Muscle of back (tissue), 11 donors: ENCODE results near the gene SMIM22. TPM values are rescaled to one million over a fixed set of nuclear protein-coding genes. Genes with fewer than 3 reads are reported as not detected.
"Not testable (repeated sequence)": the region's sequence is repeated elsewhere in the genome, so short reads cannot be mapped to it uniquely, and the experiment has no call there.

Experiments used
- DNase-seq, 3 donors: peaks; one replicate each; pipeline versions ENCODE4 v3.0.0 to v3.0.0-alpha.2; 2013
- polyA plus RNA-seq, 10 donors: library from polyadenylated mRNA; unstranded; fragments of 120-200 nt; gene quantifications; one replicate each; pipeline ENCODE4 v1.2.1, GENCODE V29; 2013; ENCODE audit not compliant: insufficient read length in 10 of 10

Gene SMIM22
- polyA plus RNA-seq, 10 donors: 0.37 to 0.52 (median 0.46) TPM; not detected in 7

DNA sequence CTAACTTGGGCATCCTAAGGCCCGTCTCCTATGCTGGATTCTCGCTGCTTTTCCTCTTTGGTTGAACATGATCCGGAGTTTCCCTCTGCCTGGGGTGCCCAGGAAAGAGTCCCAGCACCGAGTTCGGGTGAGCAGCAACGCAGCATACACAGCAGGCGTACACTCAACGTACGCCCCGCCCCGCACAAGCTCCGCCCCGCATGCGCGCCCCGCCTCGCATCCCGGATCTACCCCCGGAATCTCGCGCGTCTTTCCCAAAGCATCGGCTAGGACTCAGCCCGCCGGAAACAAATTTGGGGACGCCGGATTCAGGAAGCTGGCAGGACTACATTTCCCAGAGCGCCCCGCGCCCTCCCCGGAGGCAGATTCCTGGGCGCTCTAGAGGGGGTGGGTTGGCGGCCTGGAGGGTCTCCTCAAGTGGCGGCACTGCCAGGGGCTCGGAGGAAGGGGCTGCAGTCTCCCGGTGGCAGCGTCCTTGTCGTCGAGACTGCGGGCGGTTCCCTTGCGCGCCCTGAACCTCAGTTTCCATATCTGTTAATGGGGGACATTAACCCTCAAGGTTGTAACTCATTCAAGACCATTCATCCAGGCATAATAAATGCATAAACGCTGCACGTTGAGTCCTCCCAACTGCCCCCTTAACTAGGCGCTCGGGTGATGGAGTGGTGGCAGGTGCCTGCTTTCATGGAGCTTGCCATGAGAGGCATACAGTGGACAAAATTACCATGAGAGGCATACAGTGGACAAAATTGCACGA is 26.4 kb upstream of the SMIM22 start:
- DNase-seq: peak; percentile 96 to 99 (median 97)

DNA sequence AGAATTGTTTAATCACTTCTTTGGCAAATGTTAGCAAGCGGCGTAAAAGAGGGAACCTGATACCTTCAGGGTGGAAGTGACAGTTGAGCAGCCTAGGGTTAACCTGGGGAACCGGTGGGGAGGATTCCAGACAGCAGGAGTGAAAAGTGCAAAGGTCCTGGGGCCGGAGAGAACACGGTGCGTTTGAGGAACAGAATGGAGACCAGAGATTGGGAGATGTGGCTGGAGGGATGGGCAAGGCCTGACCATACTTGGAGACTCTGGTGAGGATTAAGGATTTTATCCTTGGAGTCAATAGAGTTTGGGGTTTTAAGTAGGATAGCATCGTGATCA is 25.9 kb upstream of the SMIM22 start:
- no peak for DNase-seq

DNA sequence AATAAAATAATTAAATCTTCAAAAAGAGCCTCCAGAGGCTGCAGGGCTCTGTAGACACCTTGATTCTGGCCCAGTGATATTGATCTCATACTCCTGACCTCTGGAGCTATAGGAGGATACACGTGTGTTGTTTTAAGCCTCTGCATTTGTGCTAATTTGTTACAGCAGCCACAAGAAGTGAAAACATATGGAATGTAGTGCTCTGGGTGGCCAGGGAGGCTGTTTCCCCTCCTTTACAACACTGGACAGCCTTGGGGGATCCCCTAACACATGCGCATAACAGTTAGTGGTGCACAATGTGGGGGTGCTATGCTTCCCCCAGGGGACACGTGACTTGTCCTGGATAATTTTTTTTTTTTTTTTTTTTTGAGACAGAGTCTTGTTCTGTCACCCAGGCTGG is 23.5 kb upstream of the SMIM22 start:
- no peak for DNase-seq

DNA sequence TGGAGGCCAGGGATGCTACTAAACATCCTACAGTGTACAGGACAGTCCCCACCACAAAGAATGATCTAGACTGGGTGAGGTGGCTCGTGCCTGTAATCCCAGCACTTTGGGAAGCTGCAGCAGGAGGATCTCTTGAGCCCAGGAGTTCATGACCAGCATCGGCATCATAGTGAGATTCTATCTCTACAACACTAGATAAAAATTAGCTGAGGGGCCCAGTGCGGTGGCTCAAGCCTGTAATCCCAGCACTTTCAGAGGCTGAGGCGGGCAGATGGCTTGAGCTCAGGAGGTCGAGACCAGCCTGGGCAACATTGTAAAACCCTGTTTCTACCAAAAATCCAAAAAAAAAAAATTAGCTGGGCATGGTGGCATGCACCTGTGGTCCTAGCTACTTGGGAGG is 22.8 kb upstream of the SMIM22 start:
- no peak for DNase-seq

DNA sequence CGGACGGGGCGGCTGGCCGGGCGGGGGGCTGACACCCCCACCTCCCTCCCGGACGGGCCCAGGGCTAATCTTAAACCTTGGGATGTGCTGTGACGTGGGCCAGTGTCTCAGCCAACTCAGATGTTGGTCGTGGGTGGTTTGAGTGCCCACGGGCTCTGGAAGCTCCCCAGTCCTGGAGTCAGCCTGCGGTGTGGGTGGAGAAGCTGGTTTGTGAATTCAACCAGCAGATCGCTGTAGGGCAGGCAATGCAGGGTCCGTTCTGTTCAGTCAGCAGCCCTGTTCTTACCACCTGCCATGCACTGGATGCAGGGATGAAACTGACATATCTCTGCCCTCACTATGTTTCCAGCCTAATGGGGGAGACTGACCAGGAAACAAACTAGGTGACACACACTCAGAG is 20.2 kb upstream of the SMIM22 start:
- DNase-seq: no peak

DNA sequence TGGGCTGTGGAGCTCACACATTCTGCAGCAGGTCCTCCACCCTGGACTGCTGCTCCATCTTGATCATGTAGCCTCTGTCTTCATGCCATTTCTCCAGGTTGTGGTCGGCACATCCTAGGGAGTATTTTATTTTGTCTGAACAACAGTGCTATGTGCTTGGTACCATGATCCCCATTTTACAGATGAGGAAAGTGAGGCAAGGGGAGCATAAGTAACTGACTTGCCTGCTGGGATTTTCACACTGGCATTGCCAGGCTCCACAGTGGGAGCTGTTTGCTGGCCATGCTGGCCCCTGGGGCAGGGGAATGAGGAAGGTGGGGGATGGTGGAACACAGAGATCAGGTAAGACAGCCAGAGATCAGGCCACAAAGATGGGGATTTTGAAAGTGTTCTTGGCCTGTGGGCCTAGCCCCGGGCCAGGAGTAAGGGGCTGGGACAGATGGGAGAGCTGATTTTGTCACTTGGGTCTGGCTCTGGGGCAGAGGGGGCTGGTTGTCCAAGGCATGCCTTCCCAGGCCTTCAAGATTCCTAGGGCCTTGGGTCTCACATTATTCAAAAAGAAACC is 18.9 kb upstream of the SMIM22 start:
- no peak for DNase-seq

DNA sequence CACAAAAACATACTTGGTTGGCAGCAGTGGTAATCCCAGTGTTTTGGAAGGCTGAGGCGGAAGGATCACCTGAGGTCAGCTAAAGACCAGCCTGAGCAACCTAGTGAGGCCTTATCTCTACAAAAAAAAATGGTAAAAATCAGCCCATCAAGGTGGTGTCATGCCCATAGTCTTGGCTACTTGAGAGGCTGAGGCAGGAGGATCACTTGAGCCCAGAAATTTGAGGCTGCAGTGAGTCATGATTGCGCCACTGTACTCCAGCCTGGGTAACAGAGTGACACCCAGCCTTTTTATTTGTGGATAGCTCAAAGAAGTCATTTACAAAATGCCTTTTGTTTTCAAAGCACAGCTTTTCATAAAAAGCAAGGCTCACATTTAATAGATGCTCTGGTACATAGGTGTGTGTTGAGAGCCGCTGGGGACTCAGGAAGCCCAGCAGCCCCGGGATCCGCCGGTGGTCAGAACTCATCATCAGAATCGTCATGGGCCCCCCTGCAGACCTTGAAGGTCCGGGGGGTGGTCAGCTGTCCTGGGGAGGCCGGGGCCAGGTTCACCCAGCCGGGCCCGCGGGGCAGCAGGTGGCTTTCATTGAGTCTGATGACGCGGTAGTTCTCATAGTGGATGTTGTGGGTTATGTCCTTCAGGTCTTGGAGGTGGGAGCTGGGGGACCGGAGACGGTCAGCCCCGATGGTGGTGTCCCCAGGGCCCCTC is 17.7 kb upstream of the SMIM22 start:
- no peak for DNase-seq

DNA sequence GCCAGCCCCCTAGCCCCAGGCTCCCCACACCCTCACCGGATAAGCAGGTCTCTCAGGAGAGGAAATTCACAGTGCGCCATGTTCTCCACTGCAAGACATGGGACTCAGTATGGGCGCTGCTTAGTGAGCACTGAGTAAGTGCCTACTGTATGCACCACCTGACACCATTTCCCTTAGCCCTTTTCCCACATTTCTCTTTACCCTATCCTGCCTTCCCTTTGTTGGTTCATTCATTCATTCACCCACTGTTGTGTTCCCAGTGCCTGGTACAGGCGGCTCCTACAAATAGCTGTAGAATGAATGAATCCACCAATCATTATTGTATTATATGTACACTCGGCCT is 17.1 kb upstream of the SMIM22 start:
- DNase-seq: no peak

DNA sequence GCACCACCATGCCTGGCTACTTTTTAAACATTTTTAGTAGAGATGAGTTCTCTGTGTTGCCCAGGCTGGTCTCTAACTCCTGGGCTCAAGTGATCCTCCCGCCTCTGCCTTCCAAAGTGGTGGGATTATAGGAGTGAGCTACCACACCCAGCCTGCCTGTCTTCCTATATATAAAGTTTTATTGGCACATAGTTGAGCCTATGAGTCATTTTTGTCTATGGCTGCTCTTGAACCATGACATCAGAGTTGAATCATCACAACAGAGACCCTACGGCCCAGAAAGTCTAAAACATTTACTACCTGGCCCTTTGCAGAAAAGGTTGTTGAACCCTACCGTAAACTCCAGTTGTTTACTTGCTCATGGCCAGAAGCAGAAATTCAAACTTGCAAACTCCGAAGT is 14.9 kb upstream of the SMIM22 start:
- DNase-seq: no peak

DNA sequence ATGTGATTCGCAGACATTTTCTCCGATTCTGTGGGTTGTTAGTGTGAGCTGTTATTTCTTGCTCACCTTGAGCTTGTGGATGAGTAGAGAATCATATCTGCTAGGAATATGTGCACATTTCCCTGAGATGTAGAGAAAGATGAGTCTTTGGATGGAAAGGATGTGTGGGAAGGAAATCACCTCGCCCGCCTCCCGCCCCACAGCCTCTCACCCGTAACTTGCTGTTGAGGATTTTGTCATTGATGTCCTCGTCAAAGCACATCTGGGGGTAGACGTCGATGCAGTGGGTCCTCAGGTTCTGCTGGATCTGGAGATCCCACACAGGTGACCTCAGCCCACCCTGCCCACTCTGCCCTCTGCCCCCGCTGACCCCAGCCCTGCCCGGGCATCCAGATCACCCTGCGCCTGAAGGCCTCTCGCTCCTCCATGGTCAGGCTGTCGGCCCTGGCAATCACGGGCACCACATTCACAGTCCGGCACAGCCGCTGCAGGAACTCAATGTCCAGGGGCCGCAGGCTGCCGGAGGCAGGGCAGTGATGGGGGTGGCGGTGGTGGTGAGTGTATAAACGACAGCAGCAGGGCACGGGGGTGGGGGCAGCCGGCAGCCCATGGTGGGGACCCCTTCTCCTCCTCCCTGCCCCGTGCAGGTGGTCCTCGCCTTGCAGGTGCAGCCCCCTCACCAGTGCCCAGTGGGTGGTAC is 11.8 kb upstream of the SMIM22 start:
- no peak for DNase-seq

DNA sequence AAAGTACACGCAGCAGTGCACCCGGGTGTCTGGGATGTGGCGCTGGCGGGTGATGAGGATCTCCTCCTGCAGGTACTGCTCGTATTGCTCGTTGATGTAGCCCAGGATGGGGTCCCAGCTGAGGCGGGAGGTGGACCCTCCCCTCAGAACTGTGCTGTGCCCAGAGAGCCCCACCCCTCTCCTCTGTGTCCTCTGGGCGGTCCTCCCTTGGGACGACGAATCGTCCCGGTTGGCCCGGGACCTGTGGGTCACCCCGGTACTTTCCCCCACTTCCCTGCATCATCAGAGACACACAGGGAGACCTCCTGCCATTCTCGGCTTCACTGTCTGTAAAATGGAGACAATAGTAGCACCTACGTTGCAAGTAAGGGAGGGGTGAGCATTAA is 11.2 kb upstream of the SMIM22 start:
- no peak for DNase-seq

DNA sequence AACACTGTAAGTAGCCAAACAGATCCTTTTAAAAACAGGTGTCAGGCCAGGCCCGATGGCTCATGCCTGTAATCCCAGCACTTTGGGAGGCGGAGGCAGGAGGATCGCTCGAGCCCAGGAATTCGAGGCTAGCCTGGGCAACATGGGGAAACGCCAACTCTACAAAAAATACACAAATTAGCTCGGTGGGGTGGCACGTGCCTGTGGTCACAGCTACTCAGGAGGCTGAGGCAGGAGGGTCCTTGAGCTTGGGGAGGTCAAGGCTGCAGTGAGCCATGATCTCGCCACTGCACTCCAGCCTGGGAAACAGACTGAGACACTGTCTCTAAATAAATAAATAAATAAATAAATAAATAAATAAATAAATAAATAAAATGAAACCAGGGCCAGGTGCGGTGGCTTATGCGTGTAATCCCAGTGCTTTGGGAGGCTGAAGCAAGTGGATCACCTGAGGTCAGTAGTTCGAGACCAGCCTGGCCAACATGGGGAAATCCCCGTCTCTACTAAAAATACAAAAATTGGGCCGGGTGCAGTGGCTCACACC is 10.7 kb upstream of the SMIM22 start:
- DNase-seq: not testable (repeated sequence)

DNA sequence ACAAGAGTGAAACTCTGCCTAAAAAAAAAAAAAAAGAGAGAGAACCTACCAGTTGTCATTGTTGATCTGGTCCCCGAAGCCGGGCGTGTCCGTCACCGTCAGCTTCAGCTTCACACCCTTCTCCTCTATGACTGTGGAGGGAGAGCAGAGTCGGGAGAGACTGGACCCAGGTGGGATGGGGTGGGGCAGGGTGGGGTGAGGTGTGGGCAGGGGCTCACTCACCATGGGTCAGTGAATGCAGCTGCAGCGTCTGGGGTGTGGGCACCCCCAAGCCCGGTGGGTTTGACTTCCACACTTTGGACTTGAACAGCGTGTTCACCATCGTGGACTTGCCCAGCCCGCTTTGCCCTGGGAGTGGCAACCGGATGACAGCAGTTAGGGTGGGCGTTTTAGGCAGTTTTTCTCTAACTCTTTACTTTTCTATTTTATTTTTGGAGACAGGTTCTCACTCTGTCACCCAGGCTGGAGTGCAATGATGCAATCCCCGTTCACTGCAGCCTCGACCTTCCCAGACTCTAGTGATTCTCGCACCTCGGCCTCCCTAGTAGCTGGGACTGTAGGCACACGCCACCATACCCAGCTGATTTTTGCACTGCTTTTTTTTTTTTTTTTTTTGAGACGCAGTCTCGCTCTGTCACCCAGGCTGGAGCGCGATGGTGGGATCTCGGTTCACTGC is 9.3 kb upstream of the SMIM22 start:
- DNase-seq: no peak

DNA sequence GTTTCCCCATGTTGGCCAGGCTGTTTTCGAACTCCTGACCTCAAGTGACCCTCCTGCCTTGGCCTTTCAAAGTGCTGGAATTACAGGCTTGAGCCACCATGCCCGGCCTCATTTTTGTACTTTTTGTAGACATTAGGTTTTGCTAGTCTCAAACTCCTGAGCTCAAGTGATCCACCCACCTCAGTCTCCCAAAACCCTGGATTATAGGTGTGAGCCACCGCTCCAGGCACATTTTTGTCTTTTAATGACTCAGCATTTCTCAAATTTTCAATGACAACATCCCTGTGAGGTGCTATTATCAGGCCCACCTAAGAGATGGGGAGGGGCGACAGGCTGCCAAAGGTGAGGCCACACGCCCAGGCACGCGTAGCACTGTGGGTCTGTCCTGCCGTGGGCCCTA is 8.1 kb upstream of the SMIM22 start:
- DNase-seq: no peak

DNA sequence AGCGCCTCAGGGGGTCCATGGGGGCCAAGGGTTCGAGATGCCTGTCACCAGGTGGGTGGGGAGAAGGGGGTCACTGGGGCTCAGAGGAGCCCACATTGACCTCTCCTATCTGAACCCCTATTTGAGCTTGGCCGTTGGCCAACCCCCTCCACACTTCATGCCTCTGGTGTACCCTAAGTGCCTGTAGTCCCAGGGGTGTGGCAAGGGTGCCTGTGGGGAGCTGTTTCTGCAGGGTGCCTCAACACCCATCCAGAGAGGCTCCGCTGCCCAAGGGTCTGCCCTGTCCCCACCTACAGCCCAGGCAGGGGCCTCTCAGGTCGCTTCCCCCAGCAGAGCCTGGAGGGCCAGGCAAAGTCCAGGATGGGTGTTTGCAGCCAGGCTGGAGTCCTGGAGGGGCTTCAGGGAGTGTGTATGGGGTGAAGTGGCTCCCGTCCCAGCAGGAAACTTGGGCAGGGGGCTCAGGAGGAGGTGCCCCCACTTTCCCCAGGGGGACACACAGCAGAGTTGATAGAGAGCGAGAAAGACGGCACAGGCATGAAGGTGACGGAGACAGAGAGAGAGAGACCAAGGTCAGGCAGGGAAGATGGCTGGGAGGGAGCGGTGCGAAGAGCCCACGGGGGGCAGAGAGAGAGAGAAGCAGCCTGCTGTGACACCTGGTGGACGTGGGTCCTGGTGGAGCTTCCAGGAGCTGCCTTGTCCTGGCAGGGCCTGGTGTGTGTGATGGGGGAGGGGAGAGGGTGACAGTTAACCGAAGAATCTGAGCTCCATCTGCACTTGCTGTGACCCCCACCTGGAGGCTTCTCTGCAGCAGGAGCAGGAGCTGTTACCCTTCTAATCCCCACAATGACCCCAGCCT is 7.3 kb upstream of the SMIM22 start, which contains the start of gene SEPTIN12:
Gene SEPTIN12, minus strand, starts transcription at position 719 of the 856 bp plus-strand sequence. Its CDS starts 700 bp downstream, at position 19.
- DNase-seq: no peak

DNA sequence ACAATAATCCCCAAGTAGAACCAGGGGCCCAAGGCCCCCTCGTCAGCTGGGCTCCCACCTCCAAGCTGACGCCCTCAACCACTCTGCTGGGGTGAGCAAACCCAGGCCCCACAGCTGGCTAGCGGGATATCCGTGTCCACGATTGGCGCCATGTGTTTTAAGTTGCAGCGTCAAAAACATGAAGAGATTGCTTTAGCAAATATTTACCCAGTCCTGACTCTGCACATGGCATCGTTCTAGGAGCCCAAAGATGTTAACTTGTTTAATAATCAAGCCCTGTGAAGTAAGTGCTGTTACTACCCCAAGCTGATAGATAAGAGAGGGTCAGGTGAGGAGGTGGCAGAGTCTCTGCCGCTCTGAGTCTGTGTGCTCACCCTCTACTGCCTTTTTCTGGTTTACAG is 6.7 kb upstream of the SMIM22 start:
- no peak for DNase-seq

DNA sequence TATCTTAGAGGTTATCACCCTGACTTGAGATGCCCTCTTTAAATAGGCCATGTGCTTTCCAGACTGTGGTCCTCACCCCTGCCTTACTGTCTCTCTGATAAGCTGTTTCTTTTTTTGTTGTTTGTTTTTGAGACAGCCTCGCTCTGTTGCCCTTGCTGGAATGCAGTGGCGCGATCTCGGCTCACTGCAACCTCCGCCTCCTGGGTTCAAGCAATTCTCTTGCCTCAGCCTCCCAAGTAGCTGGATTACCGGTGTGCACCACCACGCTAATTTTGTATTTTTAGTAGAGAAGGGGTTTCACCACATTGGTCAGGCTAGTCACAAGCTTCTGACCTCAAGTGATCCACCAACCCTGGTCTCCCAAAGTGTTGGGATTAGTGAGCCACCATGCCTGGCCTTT is 6.3 kb upstream of the SMIM22 start:
- no peak for DNase-seq

DNA sequence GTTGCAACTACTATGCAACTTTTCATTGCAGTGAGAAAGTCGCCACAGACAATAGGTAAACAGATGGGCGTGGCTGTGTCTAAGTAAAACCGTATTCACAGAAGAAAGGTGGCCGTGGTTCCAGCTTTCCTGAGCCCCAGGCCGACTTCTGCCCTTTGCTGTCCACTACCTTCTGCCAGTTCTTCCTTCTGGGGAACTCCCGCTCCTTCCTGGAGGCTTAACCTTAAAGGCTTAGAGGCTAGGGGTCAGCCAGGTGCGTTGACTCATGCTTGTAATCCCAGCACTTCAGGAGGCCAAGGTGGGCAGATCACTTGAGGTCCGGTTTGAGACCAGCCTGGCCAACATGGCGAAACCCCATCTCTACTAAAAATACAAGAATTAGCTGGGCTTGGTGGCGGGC is 4.9 kb upstream of the SMIM22 start:
- DNase-seq: no peak

DNA sequence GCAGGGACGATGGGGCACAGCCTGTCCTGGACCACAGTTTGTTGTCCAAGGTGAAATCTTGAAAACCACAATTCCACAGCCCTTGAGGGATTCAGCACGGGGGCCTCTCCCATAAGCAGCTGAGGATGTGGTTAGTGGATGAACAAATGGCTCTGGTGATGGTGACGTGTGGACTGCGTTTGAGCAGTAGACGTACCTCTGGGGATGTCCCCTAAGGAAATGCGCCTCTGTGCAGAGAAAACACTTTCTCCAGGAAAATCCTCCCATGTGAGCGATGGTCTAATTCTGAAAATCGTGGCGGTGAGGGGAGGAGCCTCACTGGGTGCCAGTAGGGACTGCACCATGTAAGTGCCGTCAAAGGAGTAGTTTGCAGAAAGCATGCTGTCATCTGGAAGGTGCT is 4.3 kb upstream of the SMIM22 start:
- no peak for DNase-seq

DNA sequence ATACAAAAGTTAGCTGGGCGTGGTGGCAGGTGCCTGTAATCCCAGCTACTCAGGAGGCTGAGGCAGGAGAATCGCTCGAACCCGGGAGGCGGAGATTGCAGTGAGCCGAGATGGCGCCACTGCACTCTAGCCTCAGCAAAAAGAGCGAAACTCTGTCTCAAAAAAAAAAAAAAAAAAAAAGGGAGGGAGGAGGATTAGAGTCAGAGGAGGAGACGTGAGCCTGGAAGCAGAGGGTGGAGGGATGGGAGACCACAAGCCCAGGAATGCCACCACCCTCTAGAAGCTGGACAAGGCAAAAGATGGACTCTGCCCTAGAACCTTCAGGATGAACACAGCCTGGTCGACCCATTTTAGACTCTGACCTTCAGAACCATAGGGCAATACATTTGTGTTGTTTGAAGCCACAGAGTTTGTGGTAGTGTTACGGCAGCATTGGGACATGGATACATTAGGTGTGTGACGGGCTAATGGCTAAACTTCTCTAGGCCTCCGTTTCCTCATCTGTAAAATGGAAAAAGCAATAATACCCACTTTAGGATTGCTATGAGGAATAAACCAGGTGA is 2.1 kb upstream of the SMIM22 start:
- no peak for DNase-seq
